SK-N-SH (cell line): ENCODE data around the gene LYPD4. TPM values are rescaled to one million over a fixed set of nuclear protein-coding genes. Genes with fewer than 3 reads are reported as not detected.
A peak's percentile ranks its signal among the peaks of the same experiment; 100 is the strongest.

ENCODE experiments used
- CTCF ChIA-PET: fragments of 300-600, 350-600 bp; formaldehyde crosslinking; extraction: SDS; loops from one replicate; lab custom pipeline; 2021; lab: Yijun Ruan, JAX
- POLR2A ChIA-PET: fragments of 350-600 bp; sonication (Branson Sonifier 250); formaldehyde crosslinking; extraction: SDS; loops from one replicate; lab custom pipeline; 2020; ENCODE audit warnings: antibody characterized with exemption, inconsistent platforms; lab: Yijun Ruan, JAX
- DNase-seq: peaks from one replicate; pipeline ENCODE4 v3.0.0; 2012
- H2AFZ ChIP-seq: fragments of 200-600 bp; sonication (generic); 2 replicates; pipeline ENCODE4 v1.8.1; 2016; ENCODE audit warnings: antibody characterized with exemption, mild to moderate bottlenecking, low read depth
- H3F3A ChIP-seq: fragments of 200-600 bp; sonication (generic); replicated peaks from 2 replicates; pipeline ENCODE3; 2016; ENCODE audit warnings: antibody characterized with exemption, mild to moderate bottlenecking; ENCODE audit not compliant: insufficient read depth
- H3K27ac ChIP-seq, 2 experiments: fragments of 200-500 bp in 1 of 2; fragments of 200-600 bp in 1 of 2; sonication (Bioruptor generic) in 1 of 2; sonication (generic), shearing (Covaris generic) in 1 of 2; 2 replicates each; pipeline versions ENCODE4 v1.5.1 to v1.6.1; 2014 to 2016; ENCODE audit warnings: low read depth in 2 of 2, inconsistent platforms in 1 of 2, low read length in 1 of 2, mild to moderate bottlenecking in 1 of 2, mixed read lengths in 1 of 2
- H3K27me3 ChIP-seq: fragments of 200-600 bp; sonication (generic), shearing (Covaris generic); 2 replicates; pipeline ENCODE4 v1.6.1; 2016; ENCODE audit warnings: mixed run types; ENCODE audit not compliant: insufficient read depth
- H3K36me3 ChIP-seq, 2 experiments: fragments of 200-500 bp in 1 of 2; fragments of 200-600 bp in 1 of 2; sonication (Bioruptor generic) in 1 of 2; sonication (generic) in 1 of 2; replicated peaks in 1 of 2; 2 replicates each; pipeline versions ENCODE3 to v1.5.1; 2014 to 2016; ENCODE audit warnings: low read length in 1 of 2, mild to moderate bottlenecking in 1 of 2; ENCODE audit not compliant: insufficient read depth in 2 of 2, control insufficient read depth in 1 of 2
- H3K4me1 ChIP-seq, 2 experiments: fragments of 200-500 bp in 1 of 2; fragments of 200-600 bp in 1 of 2; sonication (Bioruptor generic) in 1 of 2; sonication (generic), shearing (Covaris generic) in 1 of 2; 2 replicates each; pipeline versions ENCODE4 v1.5.1 to v1.6.1; 2014 to 2016; ENCODE audit warnings: low read depth in 1 of 2, low read length in 1 of 2, mixed run types in 1 of 2; ENCODE audit not compliant: insufficient read depth in 2 of 2, control insufficient read depth in 1 of 2
- H3K4me2 ChIP-seq: fragments of 200-600 bp; sonication (generic), shearing (Covaris generic); 2 replicates; pipeline ENCODE4 v1.6.1; 2017; ENCODE audit warnings: mixed run types
- H3K4me3 ChIP-seq, 2 experiments: fragments of 200-500 bp in 1 of 2; fragments of 200-600 bp in 1 of 2; sonication (Bioruptor generic) in 1 of 2; sonication (generic), shearing (Covaris generic) in 1 of 2; 2 replicates each; pipeline versions ENCODE4 v1.5.1 to v1.8.1; 2014 to 2016; ENCODE audit warnings: low read depth in 2 of 2, inconsistent platforms in 1 of 2, low read length in 1 of 2, mild to moderate bottlenecking in 1 of 2, mixed read lengths in 1 of 2, moderate library complexity in 1 of 2
- H3K79me2 ChIP-seq: fragments of 200-600 bp; sonication (generic); 2 replicates; pipeline ENCODE4 v1.8.1; 2017; ENCODE audit warnings: mild to moderate bottlenecking; ENCODE audit not compliant: insufficient read depth
- H3K9ac ChIP-seq: fragments of 200-600 bp; sonication (generic); 2 replicates; pipeline ENCODE4 v1.6.1; 2017; ENCODE audit warnings: mixed run types
- H3K9me2 ChIP-seq: fragments of 200-600 bp; sonication (generic); 2 replicates; pipeline ENCODE4 v1.6.1; 2017; ENCODE audit warnings: mixed run types
- H3K9me3 ChIP-seq: fragments of 200-600 bp; sonication (generic); 2 replicates; pipeline ENCODE4 v1.6.1; 2017; ENCODE audit warnings: mixed run types, mild to moderate bottlenecking, moderate library complexity
- H4K20me1 ChIP-seq: fragments of 200-600 bp; sonication (generic); 2 replicates; pipeline ENCODE4 v1.6.1; 2017; ENCODE audit warnings: mild to moderate bottlenecking, mixed run types; ENCODE audit not compliant: insufficient read depth
- EP300 ChIP-seq, 2 experiments: IDR thresholded peaks; 2 replicates each; pipeline versions ENCODE4 v1.4.0 to v1.6.1; 2012; ENCODE audit warnings: borderline replicate concordance in 1 of 2, low read depth in 1 of 2, low read length in 1 of 2
- EZH2phosphoT487 ChIP-seq: fragments of 200-600 bp; sonication (generic); IDR thresholded peaks from 2 replicates; pipeline ENCODE4 v1.6.1; 2017; ENCODE audit warnings: low read depth, mixed run types, mild to moderate bottlenecking, antibody characterized with exemption, moderate library complexity, borderline replicate concordance
- FOXM1 ChIP-seq: IDR thresholded peaks from 2 replicates; pipeline ENCODE4 v1.4.0; 2012; ENCODE audit warnings: low read depth, mild to moderate bottlenecking
- RXRA ChIP-seq: IDR thresholded peaks from 2 replicates; pipeline ENCODE4 v1.4.0; 2012; ENCODE audit warnings: low read depth, mild to moderate bottlenecking, borderline replicate concordance
- SIN3A ChIP-seq: IDR thresholded peaks from 2 replicates; pipeline ENCODE4 v1.6.1; 2012; ENCODE audit warnings: low read depth, mild to moderate bottlenecking, low read length, moderate library complexity, borderline replicate concordance
- TAF1 ChIP-seq: IDR thresholded peaks from 2 replicates; pipeline ENCODE4 v1.6.1; 2012; ENCODE audit warnings: low read depth, mild to moderate bottlenecking, low read length, moderate library complexity, borderline replicate concordance
- TCF12 ChIP-seq: IDR thresholded peaks from 2 replicates; pipeline ENCODE4 v1.4.0; 2012
- YY1 ChIP-seq: IDR thresholded peaks from 2 replicates; pipeline ENCODE4 v1.4.0; 2012; ENCODE audit warnings: low read depth, mild to moderate bottlenecking
- WGBS: methylation state at CpG from one replicate; pipeline ENCODE4 v1.1.6; 2017; ENCODE audit warnings: low lambda C conversion rate; 5-methylcytosine and 5-hydroxymethylcytosine counted together
- polyA plus RNA-seq, 3 experiments: library from polyadenylated mRNA; depleted of rRNA; stranded (reverse); fragments of >200 nt; gene quantifications; 2 replicates each; pipeline ENCODE4 v1.2.3, GENCODE V29; 2012
- TF ChIP-seq, protein P1 (sequence below): IDR thresholded peaks from 2 replicates; pipeline ENCODE4 v1.4.0; 2012; ENCODE audit warnings: low read depth, borderline replicate concordance
- TF ChIP-seq, protein P2 (sequence below): IDR thresholded peaks from 2 replicates; pipeline ENCODE4 v1.6.1; 2012; ENCODE audit warnings: mild to moderate bottlenecking, low read depth, low read length, moderate library complexity
- TF ChIP-seq, protein P3 (sequence below): IDR thresholded peaks from 2 replicates; pipeline ENCODE4 v1.4.0; 2012; ENCODE audit warnings: low read depth

Gene LYPD4
- polyA plus RNA-seq, 1 of the 3 experiments (the other 2 are of a cell fraction), result not detected

DNA sequence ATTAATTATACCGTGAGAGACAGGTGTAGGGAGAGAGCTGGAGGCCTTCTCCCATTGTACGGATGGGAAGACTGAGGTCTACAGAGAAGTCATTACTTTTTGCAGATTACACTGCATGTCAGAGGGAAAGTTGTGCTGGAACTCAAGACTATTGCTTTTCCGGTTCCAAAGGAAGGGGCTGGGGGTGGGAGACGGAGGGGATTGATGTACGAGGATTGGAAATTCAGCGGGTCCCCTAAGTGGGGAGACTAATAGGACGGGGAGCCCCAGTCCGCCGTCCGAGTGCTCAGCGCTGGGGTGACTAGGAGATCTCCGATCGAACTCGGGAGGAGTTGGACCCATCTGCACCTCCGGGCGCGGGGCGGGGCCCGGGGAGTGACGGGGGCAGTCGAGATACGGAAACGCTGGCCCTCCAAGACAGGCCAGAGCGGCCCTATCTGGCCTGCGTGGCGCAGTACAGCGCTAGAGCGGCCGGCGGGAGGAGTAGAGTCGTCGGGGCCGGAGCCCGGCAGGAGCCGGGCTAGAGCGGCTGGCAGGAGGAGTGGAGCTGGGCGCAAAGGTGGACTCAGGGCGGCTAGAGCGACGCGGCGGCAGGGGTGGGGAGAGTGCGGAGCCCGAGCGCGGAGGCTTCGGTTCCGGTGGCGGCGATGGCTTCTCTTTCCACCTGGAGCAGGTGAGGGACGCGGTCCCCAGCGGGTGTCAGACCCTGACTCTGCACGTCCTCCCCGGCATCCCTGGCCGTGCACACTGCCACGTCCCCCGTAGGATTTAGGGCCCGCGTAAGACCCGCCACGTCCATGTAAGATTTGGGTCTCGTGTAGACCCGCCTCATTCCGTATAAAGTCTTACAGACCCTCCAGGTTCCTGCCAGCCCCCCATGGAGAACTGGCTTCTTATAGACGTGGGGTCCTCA, 39.6 kb upstream of the LYPD4 start (continued):
- peak in 1 of 2 experiments; percentile 49; a peak in 1 of 4 replicates for TF ChIP-seq EP300 (IDR thresholded peaks at IDR 0.05; ENCODE audit: borderline replicate concordance in 1 of 2, low read depth in 1 of 2, low read length in 1 of 2)
- TF ChIP-seq RXRA, result no peak
- TF ChIP-seq, protein P1, sequence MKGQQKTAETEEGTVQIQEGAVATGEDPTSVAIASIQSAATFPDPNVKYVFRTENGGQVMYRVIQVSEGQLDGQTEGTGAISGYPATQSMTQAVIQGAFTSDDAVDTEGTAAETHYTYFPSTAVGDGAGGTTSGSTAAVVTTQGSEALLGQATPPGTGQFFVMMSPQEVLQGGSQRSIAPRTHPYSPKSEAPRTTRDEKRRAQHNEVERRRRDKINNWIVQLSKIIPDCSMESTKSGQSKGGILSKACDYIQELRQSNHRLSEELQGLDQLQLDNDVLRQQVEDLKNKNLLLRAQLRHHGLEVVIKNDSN, result 0 out of 2 replicates have a peak, but pooled peaks have one; percentile 6
- peak; percentile 71; the same call in 1 of the 2 replicates for TF ChIP-seq YY1
- no peak for TF ChIP-seq EZH2phosphoT487
- no peak for TF ChIP-seq FOXM1
- TF ChIP-seq TCF12, result peak; percentile 46; the same call in 1 of the 2 replicates
- TF ChIP-seq, protein P2, sequence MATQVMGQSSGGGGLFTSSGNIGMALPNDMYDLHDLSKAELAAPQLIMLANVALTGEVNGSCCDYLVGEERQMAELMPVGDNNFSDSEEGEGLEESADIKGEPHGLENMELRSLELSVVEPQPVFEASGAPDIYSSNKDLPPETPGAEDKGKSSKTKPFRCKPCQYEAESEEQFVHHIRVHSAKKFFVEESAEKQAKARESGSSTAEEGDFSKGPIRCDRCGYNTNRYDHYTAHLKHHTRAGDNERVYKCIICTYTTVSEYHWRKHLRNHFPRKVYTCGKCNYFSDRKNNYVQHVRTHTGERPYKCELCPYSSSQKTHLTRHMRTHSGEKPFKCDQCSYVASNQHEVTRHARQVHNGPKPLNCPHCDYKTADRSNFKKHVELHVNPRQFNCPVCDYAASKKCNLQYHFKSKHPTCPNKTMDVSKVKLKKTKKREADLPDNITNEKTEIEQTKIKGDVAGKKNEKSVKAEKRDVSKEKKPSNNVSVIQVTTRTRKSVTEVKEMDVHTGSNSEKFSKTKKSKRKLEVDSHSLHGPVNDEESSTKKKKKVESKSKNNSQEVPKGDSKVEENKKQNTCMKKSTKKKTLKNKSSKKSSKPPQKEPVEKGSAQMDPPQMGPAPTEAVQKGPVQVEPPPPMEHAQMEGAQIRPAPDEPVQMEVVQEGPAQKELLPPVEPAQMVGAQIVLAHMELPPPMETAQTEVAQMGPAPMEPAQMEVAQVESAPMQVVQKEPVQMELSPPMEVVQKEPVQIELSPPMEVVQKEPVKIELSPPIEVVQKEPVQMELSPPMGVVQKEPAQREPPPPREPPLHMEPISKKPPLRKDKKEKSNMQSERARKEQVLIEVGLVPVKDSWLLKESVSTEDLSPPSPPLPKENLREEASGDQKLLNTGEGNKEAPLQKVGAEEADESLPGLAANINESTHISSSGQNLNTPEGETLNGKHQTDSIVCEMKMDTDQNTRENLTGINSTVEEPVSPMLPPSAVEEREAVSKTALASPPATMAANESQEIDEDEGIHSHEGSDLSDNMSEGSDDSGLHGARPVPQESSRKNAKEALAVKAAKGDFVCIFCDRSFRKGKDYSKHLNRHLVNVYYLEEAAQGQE, result 0 out of 2 replicates have a peak, but pooled peaks have one; percentile 43

DNA sequence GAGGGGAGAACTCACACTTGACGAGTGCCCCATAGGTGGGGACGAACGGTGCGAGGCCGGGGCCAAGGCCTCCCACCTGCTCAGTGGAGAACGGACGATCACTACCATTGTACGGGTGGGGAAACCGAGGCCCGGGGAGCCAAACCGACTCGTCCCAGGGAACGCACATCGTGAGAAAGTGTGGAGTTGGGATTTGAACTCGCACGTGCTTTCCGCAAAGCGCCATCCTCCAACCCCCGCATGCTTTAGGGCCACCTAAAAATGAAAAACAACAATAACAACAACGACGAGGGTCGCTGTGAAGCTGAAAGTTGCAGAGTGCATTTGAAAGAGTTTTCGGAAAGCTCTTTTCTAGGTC, 39.0 kb upstream of the LYPD4 start:
- Histone ChIP-seq H3K79me2 (peaks cover 36% of the 10 kb centered on the region), H3K27ac (peak overlapping the region; percentile 6 to 40; a peak in 2 of 4 replicates), H3K4me2 (peak overlapping the region; percentile 91), H3K4me1 (peaks cover 11 to 16% of the 10 kb centered on the region in 2 experiments; a peak in 3 of 4 replicates), H3K27me3 (no peaks in the 10 kb centered on the region), H3K36me3 (peaks cover 0 to 10% of the 10 kb centered on the region in 2 experiments), H2AFZ (peak overlapping the region; percentile 77; the same call in 1 of the 2 replicates), H3K9me3 (no peaks in the 10 kb centered on the region; the same call in 1 of the 2 replicates), H3F3A (peaks cover 13% of the 10 kb centered on the region), H3K4me3 (peak overlapping the region; percentile 74 to 87), H3K9me2 (no peaks in the 10 kb centered on the region), H4K20me1 (peaks cover 33% of the 10 kb centered on the region), H3K9ac (peak overlapping the region; percentile 85)
- CTCF ChIA-PET, result interaction anchor here (0.7 to 3.6 kb wide), 5 partner anchors 10 to 69 kb away, joined by 3 to 12 read pairs (median 5); partner anchors contain the start of gene RPS19
- POLR2A ChIA-PET, result interaction anchor here (1.2 kb wide), 1 partner anchor 24 kb away, joined by 7 read pairs; the partner anchor contains the start of gene RPS19
- TF ChIP-seq RXRA (no peak), SIN3A (no peak), TAF1 (no peak)
- TF ChIP-seq, protein P3, sequence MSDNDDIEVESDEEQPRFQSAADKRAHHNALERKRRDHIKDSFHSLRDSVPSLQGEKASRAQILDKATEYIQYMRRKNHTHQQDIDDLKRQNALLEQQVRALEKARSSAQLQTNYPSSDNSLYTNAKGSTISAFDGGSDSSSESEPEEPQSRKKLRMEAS, result peak; percentile 58; the same call in 1 of the 2 replicates
- DNase-seq, result no peak
- under 1% methylated on average over 20 of the region's 23 CpGs for WGBS
